Endothelial cell of umbilical vein (primary cell): Measurements from ENCODE around the gene AFG3L2. TPM values are rescaled to one million over a fixed set of nuclear protein-coding genes. Genes with fewer than 3 reads are reported as not detected.

Experiments
- BruUV-seq: library from RNA; stranded (reverse); fragments of 400-500 nt; replicated peaks from 2 replicates; lab custom pipeline; 2021; lab: Mats Ljungman, UMichigan
- CTCF ChIA-PET: fragments of 300-600, 350-600 bp; sonication (Branson Sonifier 250); formaldehyde crosslinking; loops from one replicate; lab custom pipeline; 2021; ENCODE audit warnings: antibody characterized with exemption, inconsistent platforms; lab: Charles Lee
- POLR2A ChIA-PET: fragments of 300-600, 350-600 bp; sonication (Branson Sonifier 250); formaldehyde crosslinking; loops from one replicate; lab custom pipeline; 2021; ENCODE audit warnings: antibody characterized with exemption, inconsistent platforms; lab: Charles Lee
- DNase-seq: peaks from one replicate; pipeline ENCODE4 v3.0.0-alpha.2; 2011; ENCODE audit warnings: low read depth, low spot score
- FAIRE-seq: peaks from 2 replicates; lab custom pipeline; 2011; peaks lifted over from hg19 to GRCh38; lab: Jason Lieb, UNC
- H2AFZ ChIP-seq: 2 replicates; pipeline ENCODE4 v1.6.0; 2012; ENCODE audit warnings: low read depth, low read length, control low read depth, inconsistent platforms
- H3K27ac ChIP-seq: 2 replicates; pipeline ENCODE4 v1.5.1; 2011; ENCODE audit warnings: low read depth, mild to moderate bottlenecking, control low read depth, low read length, moderate library complexity; ENCODE audit not compliant: insufficient read depth
- H3K27me3 ChIP-seq, 2 experiments: 2 replicates each; pipeline versions ENCODE4 v1.6.0 to v1.6.1; 2011; ENCODE audit warnings: low read length in 2 of 2, mixed read lengths in 1 of 2; ENCODE audit not compliant: control insufficient read depth in 2 of 2, insufficient read depth in 2 of 2
- H3K36me3 ChIP-seq, 2 experiments: 2 replicates in 1 of 2; 3 replicates in 1 of 2; pipeline ENCODE4 v1.5.1; 2011; ENCODE audit warnings: low read length in 2 of 2, mild to moderate bottlenecking in 1 of 2, moderate library complexity in 1 of 2; ENCODE audit not compliant: control insufficient read depth in 2 of 2, insufficient read depth in 2 of 2; ENCODE audit errors: extremely low read depth in 1 of 2
- H3K4me1 ChIP-seq: 3 replicates; pipeline ENCODE4 v1.5.1; 2011; ENCODE audit warnings: mild to moderate bottlenecking, low read length; ENCODE audit not compliant: control insufficient read depth, insufficient read depth; ENCODE audit errors: extremely low read depth
- H3K4me2 ChIP-seq: 2 replicates; pipeline ENCODE4 v1.6.1; 2011; ENCODE audit warnings: low read length, control low read depth, mixed read lengths; ENCODE audit not compliant: insufficient read depth
- H3K4me3 ChIP-seq, 3 experiments: fragments of 200-600 bp in 1 of 3; sonication (generic), shearing (Covaris generic) in 1 of 3; replicated peaks in 1 of 3; 2 replicates each; pipeline ENCODE4 v1.5.1; 2011 to 2016; ENCODE audit warnings: control low read depth in 3 of 3, low read length in 3 of 3, mild to moderate bottlenecking in 2 of 3, inconsistent platforms in 1 of 3, low read depth in 1 of 3, moderate library complexity in 1 of 3; ENCODE audit not compliant: insufficient read depth in 1 of 3
- H3K79me2 ChIP-seq: 2 replicates; pipeline ENCODE4 v1.6.0; 2012; ENCODE audit warnings: low read length, inconsistent platforms; ENCODE audit not compliant: control insufficient read depth, insufficient read depth
- H3K9ac ChIP-seq: replicated peaks from 2 replicates; pipeline ENCODE3; 2011; ENCODE audit warnings: low read length, control low read depth; ENCODE audit not compliant: insufficient read depth; ENCODE audit errors: extremely low read depth
- H3K9me1 ChIP-seq: replicated peaks from 3 replicates; pipeline ENCODE4 v1.6.0; 2011; ENCODE audit warnings: mild to moderate bottlenecking, low read length; ENCODE audit not compliant: control insufficient read depth, insufficient read depth; ENCODE audit errors: extremely low read depth
- H3K9me3 ChIP-seq: replicated peaks from 2 replicates; pipeline ENCODE4 v1.5.1; 2012; ENCODE audit warnings: low read length, inconsistent platforms; ENCODE audit not compliant: control insufficient read depth, insufficient read depth
- H4K20me1 ChIP-seq: replicated peaks from 2 replicates; pipeline ENCODE3; 2011; ENCODE audit warnings: mild to moderate bottlenecking, low read length; ENCODE audit not compliant: control insufficient read depth, insufficient read depth; ENCODE audit errors: extremely low read depth
- EZH2 ChIP-seq: IDR thresholded peaks from 2 replicates; pipeline ENCODE4 v1.6.1; 2012; ENCODE audit warnings: borderline replicate concordance, low read depth, mild to moderate bottlenecking, moderate library complexity, low read length, inconsistent platforms; ENCODE audit not compliant: severe bottlenecking
- FOS ChIP-seq: IDR thresholded peaks from 2 replicates; pipeline ENCODE4 v1.6.1; 2011; ENCODE audit warnings: mild to moderate bottlenecking, low read length, moderate library complexity, borderline replicate concordance; ENCODE audit not compliant: insufficient read depth
- GATA2 ChIP-seq: IDR thresholded peaks from 2 replicates; pipeline ENCODE4 v1.7.0; 2011; ENCODE audit warnings: low read depth, mild to moderate bottlenecking, moderate library complexity, mixed read lengths, low read length; ENCODE audit not compliant: insufficient read length, insufficient read depth
- JUN ChIP-seq: IDR thresholded peaks from 2 replicates; pipeline ENCODE4 v1.6.1; 2011; ENCODE audit warnings: borderline replicate concordance, low read depth; ENCODE audit not compliant: insufficient read length, insufficient read depth
- MYC ChIP-seq: IDR thresholded peaks from one replicate; pipeline ENCODE4 v1.6.1; 2011; ENCODE audit warnings: mild to moderate bottlenecking, low read depth, low read length
- POLR2A ChIP-seq: IDR thresholded peaks from 2 replicates; pipeline ENCODE4 v1.6.1; 2012; ENCODE audit warnings: low read depth, mild to moderate bottlenecking, control low read depth, low read length
- POLR2AphosphoS5 ChIP-seq: IDR thresholded peaks from 2 replicates; pipeline ENCODE4 v1.6.1; 2012; ENCODE audit warnings: low read depth, mild to moderate bottlenecking, control low read depth, low read length, moderate library complexity; ENCODE audit not compliant: insufficient read depth
- dilution Hi-C: fragments of 300-500 bp; cut with MboI; formaldehyde crosslinking; loops from one replicate; pipeline ENCODE4 v1.15.0; 2019; ENCODE audit warnings: low sequenced_read_pairs; ENCODE audit not compliant: extremely low pct_ligation_motif_present
- intact Hi-C: fragments of 100-400 bp; cut with micrococcal nuclease; formaldehyde crosslinking; loops from one replicate; pipeline ENCODE4 v1.10.0; 2022
- polyA plus RNA-seq, 4 experiments: library from polyadenylated mRNA; depleted of rRNA in 3 of 4; stranded (reverse) in 3 of 4; unstranded in 1 of 4; fragments of >200 nt; gene quantifications; 2 replicates each; pipeline versions ENCODE4 v1.2.1 to v1.2.3, GENCODE V29; 2011 to 2012; ENCODE audit warnings: missing spikeins in 1 of 4
- total RNA-seq: library from RNA; stranded (reverse); gene quantifications from 2 replicates; pipeline ENCODE4 v1.2.3, GENCODE V29; 2021
- TF ChIP-seq, protein P1 (sequence below): IDR thresholded peaks from 2 replicates; pipeline ENCODE4 v1.6.1; 2011; ENCODE audit not compliant: insufficient read depth, insufficient read length
- TF ChIP-seq, protein P2 (sequence below), 2 donors: IDR thresholded peaks; 1 replicate in 1 of 2; 2 replicates in 1 of 2; pipeline ENCODE4 v1.5.1; 2011; ENCODE audit warnings: low read length in 2 of 2, mild to moderate bottlenecking in 2 of 2, moderate library complexity in 2 of 2, control low read depth in 1 of 2, inconsistent platforms in 1 of 2, low read depth in 1 of 2; ENCODE audit not compliant: insufficient read depth in 1 of 2; ENCODE audit errors: extremely low read depth in 1 of 2

AFG3L2 gene
- total and polyA plus RNA-seq, 2 donors (not counting 3 experiments of a cell fraction or from before 2014, with no cell fraction given): 19.3 to 42.4 TPM

DNA sequence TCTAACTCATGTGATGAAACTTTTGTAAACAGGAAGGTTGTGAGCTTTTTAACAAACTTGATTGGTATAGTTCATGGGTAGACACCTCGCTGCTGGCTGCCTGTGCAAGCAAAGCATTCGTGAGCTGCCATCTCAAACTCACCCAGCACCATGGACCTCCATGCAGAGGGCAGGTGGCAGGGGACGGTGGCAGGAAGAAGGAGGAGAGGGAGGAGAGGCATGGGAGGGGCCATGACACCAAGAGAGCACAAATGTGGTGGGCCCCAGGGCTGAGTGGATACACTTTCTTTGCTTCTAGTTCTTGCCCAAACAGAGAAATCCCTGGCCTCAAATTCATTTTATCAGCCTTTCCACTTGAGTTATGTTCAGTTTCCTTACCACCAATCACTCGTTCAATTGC, 29.1 kb downstream of the AFG3L2 start:
- Histone ChIP-seq H3K79me2 (no peaks in the 10 kb centered on the region), H3K4me3 (no peak overlapping the region), H3K9ac (no peak overlapping the region), H2AFZ (no peak overlapping the region), H4K20me1 (no peaks in the 10 kb centered on the region), H3K27ac (no peak overlapping the region), H3K36me3 (peaks cover 14 to 20% of the 10 kb centered on the region in 2 experiments), H3K4me2 (no peak overlapping the region), H3K9me3 (no peaks in the 10 kb centered on the region), H3K27me3 (no peaks in the 10 kb centered on the region), H3K9me1 (no peaks in the 10 kb centered on the region), H3K4me1 (no peaks in the 10 kb centered on the region)
- ChIA-PET CTCF (interaction anchor here (1.2 to 1.4 kb wide), 4 partner anchors 11 to 76 kb away, joined by 3 to 4 read pairs (median 3); no protein-coding TSS in a partner anchor), POLR2A (no interaction called here)
- no peak for TF ChIP-seq POLR2A
- TF ChIP-seq, protein P1, sequence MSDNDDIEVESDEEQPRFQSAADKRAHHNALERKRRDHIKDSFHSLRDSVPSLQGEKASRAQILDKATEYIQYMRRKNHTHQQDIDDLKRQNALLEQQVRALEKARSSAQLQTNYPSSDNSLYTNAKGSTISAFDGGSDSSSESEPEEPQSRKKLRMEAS: no peak
- intact Hi-C loops: no loop called here
- no peak for DNase-seq
- BruUV-seq: no TSS peak
- no peak for FAIRE-seq
- dilution Hi-C loops: no loop called here

DNA sequence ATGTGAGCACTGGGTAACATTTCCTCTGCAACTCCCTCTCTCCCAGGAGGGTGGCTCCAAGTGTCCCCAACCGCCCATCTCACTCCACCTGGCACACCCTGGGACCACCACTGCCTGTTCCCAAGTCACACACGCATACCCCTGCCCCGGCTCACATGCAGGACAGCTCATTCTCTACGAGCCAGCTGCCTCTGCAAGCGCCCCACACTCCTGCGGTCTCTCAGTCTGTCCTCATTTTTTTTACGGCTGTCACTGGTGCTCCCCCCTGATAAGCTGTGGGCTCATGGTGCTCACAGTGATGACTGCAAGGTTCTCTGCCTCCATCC, 30.8 kb downstream of the AFG3L2 start:
- TF ChIP-seq MYC: no peak
- TF ChIP-seq, protein P1: no peak
- TF ChIP-seq POLR2AphosphoS5: no peak
- TF ChIP-seq POLR2A: no peak
- TF ChIP-seq FOS: no peak
- no peak for TF ChIP-seq GATA2
- TF ChIP-seq JUN: no peak
- TF ChIP-seq, protein P2, sequence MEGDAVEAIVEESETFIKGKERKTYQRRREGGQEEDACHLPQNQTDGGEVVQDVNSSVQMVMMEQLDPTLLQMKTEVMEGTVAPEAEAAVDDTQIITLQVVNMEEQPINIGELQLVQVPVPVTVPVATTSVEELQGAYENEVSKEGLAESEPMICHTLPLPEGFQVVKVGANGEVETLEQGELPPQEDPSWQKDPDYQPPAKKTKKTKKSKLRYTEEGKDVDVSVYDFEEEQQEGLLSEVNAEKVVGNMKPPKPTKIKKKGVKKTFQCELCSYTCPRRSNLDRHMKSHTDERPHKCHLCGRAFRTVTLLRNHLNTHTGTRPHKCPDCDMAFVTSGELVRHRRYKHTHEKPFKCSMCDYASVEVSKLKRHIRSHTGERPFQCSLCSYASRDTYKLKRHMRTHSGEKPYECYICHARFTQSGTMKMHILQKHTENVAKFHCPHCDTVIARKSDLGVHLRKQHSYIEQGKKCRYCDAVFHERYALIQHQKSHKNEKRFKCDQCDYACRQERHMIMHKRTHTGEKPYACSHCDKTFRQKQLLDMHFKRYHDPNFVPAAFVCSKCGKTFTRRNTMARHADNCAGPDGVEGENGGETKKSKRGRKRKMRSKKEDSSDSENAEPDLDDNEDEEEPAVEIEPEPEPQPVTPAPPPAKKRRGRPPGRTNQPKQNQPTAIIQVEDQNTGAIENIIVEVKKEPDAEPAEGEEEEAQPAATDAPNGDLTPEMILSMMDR (IDR thresholded peaks at IDR 0.05; ENCODE audit: extremely low read depth in 1 of 2, insufficient read depth in 1 of 2, low read depth in 1 of 2, low read length in 2 of 2): no peak
- TF ChIP-seq EZH2: no peak
- FAIRE-seq: no peak

More for the DNA sequence above, 30.8 kb downstream of the AFG3L2 start:
- H3K27ac ChIP-seq: no peak overlapping the region
- H3K4me2 ChIP-seq: no peak overlapping the region
- dilution Hi-C loops: no loop called here
- no peaks in the 10 kb centered on the region for H3K27me3 ChIP-seq
- CTCF ChIA-PET: interaction anchor here (1.6 kb wide), 1 partner anchor 18 kb away, joined by 5 read pairs; no protein-coding TSS in a partner anchor
- POLR2A ChIA-PET: no interaction called here
- no TSS peak for BruUV-seq
- H3K36me3 ChIP-seq: peaks cover 6 to 22% of the 10 kb centered on the region in 2 experiments
- no peak overlapping the region for H3K9ac ChIP-seq
- H3K9me1 ChIP-seq: no peaks in the 10 kb centered on the region
- no peaks in the 10 kb centered on the region for H3K79me2 ChIP-seq
- no peak overlapping the region for H2AFZ ChIP-seq
- intact Hi-C loops: no loop called here
- no peaks in the 10 kb centered on the region for H3K4me1 ChIP-seq
- no peak for DNase-seq
- H4K20me1 ChIP-seq: no peaks in the 10 kb centered on the region
- no peak overlapping the region for H3K4me3 ChIP-seq
- H3K9me3 ChIP-seq: no peaks in the 10 kb centered on the region
